SU-DHL-6 (cell line): ENCODE results near the gene MED15.

Experiments used
- H2AFZ ChIP-seq: fragments of 200-600 bp; sonication (generic); 2 replicates; pipeline ENCODE4 v1.6.1; 2014; ENCODE audit warnings: low read depth, mild to moderate bottlenecking, moderate library complexity, mixed read lengths, antibody characterized with exemption, low read length; ENCODE audit not compliant: severe bottlenecking
- H3F3A ChIP-seq: fragments of 200-600 bp; shearing (Covaris generic); 2 replicates; pipeline ENCODE4 v1.6.0; 2016; ENCODE audit warnings: antibody characterized with exemption, mild to moderate bottlenecking; ENCODE audit not compliant: insufficient read depth
- H3K27ac ChIP-seq: fragments of 200-600 bp; sonication (generic); 2 replicates; pipeline ENCODE4 v1.5.1; 2016; ENCODE audit warnings: low read depth, mild to moderate bottlenecking, low read length, moderate library complexity, mixed read lengths
- H3K27me3 ChIP-seq: fragments of 200-600 bp; sonication (generic), shearing (Covaris generic); 2 replicates; pipeline ENCODE4 v1.6.0; 2014; ENCODE audit warnings: mild to moderate bottlenecking, low read length
- H3K36me3 ChIP-seq: fragments of 200-600 bp; sonication (generic); 2 replicates; pipeline ENCODE4 v1.6.1; 2014; ENCODE audit warnings: mild to moderate bottlenecking, low read length, mixed read lengths
- H3K4me2 ChIP-seq: fragments of 300-600, 200-600 bp; shearing (Covaris generic), sonication (generic); 2 replicates; pipeline ENCODE4 v1.6.0; 2014; ENCODE audit warnings: low read length, low read depth, mild to moderate bottlenecking; ENCODE audit not compliant: poor library complexity, severe bottlenecking
- H3K4me3 ChIP-seq: fragments of 200-600 bp; sonication (generic); 2 replicates; pipeline ENCODE4 v1.5.1; 2014; ENCODE audit warnings: antibody characterized with exemption, low read length, mild to moderate bottlenecking, mixed read lengths; ENCODE audit not compliant: insufficient read depth, poor library complexity, severe bottlenecking
- H3K79me2 ChIP-seq: fragments of 200-600 bp; sonication (generic); 2 replicates; pipeline ENCODE4 v1.6.1; 2014; ENCODE audit warnings: mild to moderate bottlenecking, low read length, moderate library complexity; ENCODE audit not compliant: insufficient read depth
- H3K9ac ChIP-seq: fragments of 200-600 bp; sonication (generic); 2 replicates; pipeline ENCODE4 v1.7.0; 2014; ENCODE audit warnings: mild to moderate bottlenecking, low read length
- H3K9me2 ChIP-seq: fragments of 200-600 bp; sonication (generic); replicated peaks from 2 replicates; pipeline ENCODE4 v1.6.1; 2014; ENCODE audit warnings: low read length; ENCODE audit not compliant: insufficient read depth
- H3K9me3 ChIP-seq: fragments of 200-600 bp; sonication (generic); 2 replicates; pipeline ENCODE4 v1.6.1; 2014; ENCODE audit warnings: low read length, mixed read lengths; ENCODE audit not compliant: insufficient read depth
- H4K20me1 ChIP-seq: fragments of 200-600 bp; sonication (generic); 2 replicates; pipeline ENCODE4 v1.6.1; 2014; ENCODE audit warnings: low read depth, mild to moderate bottlenecking, antibody characterized with exemption, low read length, moderate library complexity, mixed read lengths
- CTCF ChIP-seq: fragments of 200-600 bp; sonication (generic); IDR thresholded peaks from one replicate; pipeline ENCODE4 v1.5.1; 2017; ENCODE audit warnings: antibody characterized with exemption, mild to moderate bottlenecking, low read length, moderate library complexity; ENCODE audit not compliant: insufficient read depth, poor library complexity, severe bottlenecking
- EZH2phosphoT487 ChIP-seq: fragments of 200-600 bp; sonication (generic), shearing (Covaris generic); conservative IDR thresholded peaks from 2 replicates; pipeline ENCODE4 v1.6.1; 2018; ENCODE audit warnings: mild to moderate bottlenecking, antibody characterized with exemption, low read length, moderate library complexity, mixed read lengths

The MED15 gene

GRCh38 chr22:20563941-20564371 is 56.5 kb downstream of the MED15 start:
- H3F3A ChIP-seq = no peaks in the 10 kb centered on the region
- no peak overlapping the region for H3K27ac ChIP-seq
- H3K4me2 ChIP-seq = no peak overlapping the region
- no peak overlapping the region for H3K4me3 ChIP-seq
- H3K9me3 ChIP-seq = no peaks in the 10 kb centered on the region
- H3K36me3 ChIP-seq = no peaks in the 10 kb centered on the region
- TF ChIP-seq EZH2phosphoT487 = no peak
- no peak for TF ChIP-seq CTCF
- H3K9ac ChIP-seq = no peak overlapping the region
- H3K9me2 ChIP-seq = no peaks in the 10 kb centered on the region
- H3K79me2 ChIP-seq = no peaks in the 10 kb centered on the region
- H4K20me1 ChIP-seq = no peaks in the 10 kb centered on the region
- no peak overlapping the region for H2AFZ ChIP-seq
- H3K27me3 ChIP-seq = no peaks in the 10 kb centered on the region

GRCh38 chr22:20565079-20565734 is 57.8 kb downstream of the MED15 start:
- no peak for TF ChIP-seq CTCF
- TF ChIP-seq EZH2phosphoT487 = no peak
- no peak overlapping the region for H3K4me2 ChIP-seq
- H3K9me2 ChIP-seq = no peaks in the 10 kb centered on the region
- no peaks in the 10 kb centered on the region for H4K20me1 ChIP-seq
- H2AFZ ChIP-seq = no peak overlapping the region
- no peaks in the 10 kb centered on the region for H3K9me3 ChIP-seq
- no peaks in the 10 kb centered on the region for H3K79me2 ChIP-seq
- H3K9ac ChIP-seq = no peak overlapping the region
- no peaks in the 10 kb centered on the region for H3F3A ChIP-seq
- no peaks in the 10 kb centered on the region for H3K36me3 ChIP-seq
- no peak overlapping the region for H3K4me3 ChIP-seq
- no peak overlapping the region for H3K27ac ChIP-seq
- H3K27me3 ChIP-seq = no peaks in the 10 kb centered on the region

- H3K4me2 ChIP-seq = no peak overlapping the region
- no peaks in the 10 kb centered on the region for H4K20me1 ChIP-seq
- H3K27me3 ChIP-seq = no peaks in the 10 kb centered on the region
- H3K9me3 ChIP-seq = no peaks in the 10 kb centered on the region
- H3K9ac ChIP-seq = no peak overlapping the region
- no peak overlapping the region for H3K4me3 ChIP-seq
- no peaks in the 10 kb centered on the region for H3K79me2 ChIP-seq
- no peaks in the 10 kb centered on the region for H3K9me2 ChIP-seq
- H3F3A ChIP-seq = no peaks in the 10 kb centered on the region
- H3K36me3 ChIP-seq = no peaks in the 10 kb centered on the region
- H3K27ac ChIP-seq = no peak overlapping the region
- TF ChIP-seq CTCF (no peak), EZH2phosphoT487 (no peak)
- no peak overlapping the region for H2AFZ ChIP-seq
Measured at GRCh38 chr22:20565761-20566160, 58.4 kb downstream of the MED15 start.
